Neural cell (in vitro differentiated cells): ENCODE measurements around the gene ACP6. TPM values are rescaled to one million over a fixed set of nuclear protein-coding genes. Genes with fewer than 3 reads are reported as not detected.

Experiments
- H2AFZ ChIP-seq: fragments of 200-600, 300-800 bp; sonication (generic), shearing (Covaris generic); 2 replicates; pipeline ENCODE4 v1.6.0; 2014; ENCODE audit warnings: low read depth, mild to moderate bottlenecking, antibody characterized with exemption, low read length, moderate library complexity
- H3F3A ChIP-seq: fragments of 200-600 bp; shearing (Covaris generic); 2 replicates; pipeline ENCODE4 v1.6.1; 2016; ENCODE audit warnings: mild to moderate bottlenecking, moderate library complexity, mixed read lengths, antibody characterized with exemption, low read length; ENCODE audit not compliant: insufficient read depth, poor library complexity, severe bottlenecking
- H3K27ac ChIP-seq: fragments of 200-600, 300-800 bp; sonication (generic), shearing (Covaris generic); 2 replicates; pipeline ENCODE4 v1.5.1; 2014; ENCODE audit warnings: mild to moderate bottlenecking, low read length, moderate library complexity
- H3K27me3 ChIP-seq: fragments of 300-800, 200-600 bp; sonication (generic), shearing (Covaris generic); 2 replicates; pipeline ENCODE4 v1.6.0; 2014; ENCODE audit warnings: mild to moderate bottlenecking, low read depth, low read length, moderate library complexity; ENCODE audit not compliant: insufficient read depth
- H3K36me3 ChIP-seq: fragments of 300-800, 200-600 bp; sonication (generic), shearing (Covaris generic); 2 replicates; pipeline ENCODE4 v1.5.1; 2014; ENCODE audit warnings: mild to moderate bottlenecking, antibody characterized with exemption, low read length, moderate library complexity; ENCODE audit not compliant: insufficient read depth
- H3K4me2 ChIP-seq: fragments of 300-800, 200-600 bp; sonication (generic), shearing (Covaris generic); 2 replicates; pipeline ENCODE4 v1.6.0; 2014; ENCODE audit warnings: mild to moderate bottlenecking, low read length
- H3K4me3 ChIP-seq: fragments of 300-800, 200-600 bp; sonication (generic), shearing (Covaris generic); 2 replicates; pipeline ENCODE4 v1.5.1; 2014; ENCODE audit warnings: mild to moderate bottlenecking, low read length, moderate library complexity
- H3K79me2 ChIP-seq: fragments of 200-600 bp; shearing (Covaris generic); replicated peaks from 2 replicates; pipeline ENCODE4 v1.6.0; 2014; ENCODE audit warnings: mild to moderate bottlenecking, low read length, moderate library complexity; ENCODE audit not compliant: insufficient read depth
- H3K9ac ChIP-seq: fragments of 300-800, 200-600 bp; sonication (generic), shearing (Covaris generic); 2 replicates; pipeline ENCODE4 v1.6.1; 2016; ENCODE audit warnings: mild to moderate bottlenecking, low read length, mixed read lengths
- H3K9me2 ChIP-seq: fragments of 200-600 bp; shearing (Covaris generic); 2 replicates; pipeline ENCODE4 v1.6.1; 2016; ENCODE audit warnings: mild to moderate bottlenecking, low read length, mixed read lengths; ENCODE audit not compliant: insufficient read depth
- H3K9me3 ChIP-seq: fragments of 200-600, 300-800 bp; sonication (generic), shearing (Covaris generic); 2 replicates; pipeline ENCODE4 v1.6.1; 2016; ENCODE audit warnings: mild to moderate bottlenecking, mixed run types, low read length, moderate library complexity, mixed read lengths
- H4K20me1 ChIP-seq: fragments of 200-600 bp; shearing (Covaris generic); 2 replicates; pipeline ENCODE4 v1.6.1; 2016; ENCODE audit warnings: mild to moderate bottlenecking, mixed run types; ENCODE audit not compliant: insufficient read depth
- EP300 ChIP-seq: fragments of 450-650 bp; conservative IDR thresholded peaks from 2 replicates; pipeline ENCODE4 v1.6.1; 2014; ENCODE audit warnings: antibody characterized with exemption, mild to moderate bottlenecking, moderate library complexity; ENCODE audit not compliant: poor library complexity, severe bottlenecking
- EZH2 ChIP-seq: fragments of 200-600, 300-800 bp; shearing (Covaris generic), sonication (generic); IDR thresholded peaks from 2 replicates; pipeline ENCODE4 v1.6.1; 2014; ENCODE audit warnings: antibody characterized with exemption, low read length, borderline replicate concordance, mild to moderate bottlenecking; ENCODE audit not compliant: insufficient read depth, poor library complexity, severe bottlenecking
- MXI1 ChIP-seq: fragments of 450-650 bp; conservative IDR thresholded peaks from 2 replicates; pipeline ENCODE4 v1.6.1; 2014; ENCODE audit warnings: antibody characterized with exemption, mild to moderate bottlenecking; ENCODE audit not compliant: poor library complexity, severe bottlenecking
- RAD21 ChIP-seq: fragments of 450-650 bp; conservative IDR thresholded peaks from 2 replicates; pipeline ENCODE4 v1.6.1; 2014; ENCODE audit warnings: antibody characterized with exemption, mild to moderate bottlenecking, moderate library complexity
- SMC3 ChIP-seq: fragments of 450-650 bp; conservative IDR thresholded peaks from 2 replicates; pipeline ENCODE4 v1.6.1; 2014; ENCODE audit warnings: antibody characterized with exemption, mild to moderate bottlenecking, moderate library complexity; ENCODE audit not compliant: poor library complexity
- TAF1 ChIP-seq: IDR thresholded peaks from 2 replicates; pipeline ENCODE4 v1.6.1; 2012; ENCODE audit warnings: low read depth
- polyA plus RNA-seq: library from polyadenylated mRNA; depleted of rRNA; stranded (reverse); fragments of >200 nt; gene quantifications from 2 replicates; pipeline ENCODE4 v1.2.3, GENCODE V29; 2014
- TF ChIP-seq, protein P1 (sequence below): IDR thresholded peaks from 2 replicates; pipeline ENCODE4 v1.6.1; 2012; ENCODE audit warnings: borderline replicate concordance
- TF ChIP-seq, protein P2 (sequence below): fragments of 450-650 bp; IDR thresholded peaks from 2 replicates; pipeline ENCODE4 v1.5.1; 2014; ENCODE audit warnings: antibody characterized with exemption, mild to moderate bottlenecking, moderate library complexity; ENCODE audit not compliant: poor library complexity, severe bottlenecking

Gene ACP6
- polyA plus RNA-seq, 1 donor from 2014 or later, result 2.9 TPM

DNA sequence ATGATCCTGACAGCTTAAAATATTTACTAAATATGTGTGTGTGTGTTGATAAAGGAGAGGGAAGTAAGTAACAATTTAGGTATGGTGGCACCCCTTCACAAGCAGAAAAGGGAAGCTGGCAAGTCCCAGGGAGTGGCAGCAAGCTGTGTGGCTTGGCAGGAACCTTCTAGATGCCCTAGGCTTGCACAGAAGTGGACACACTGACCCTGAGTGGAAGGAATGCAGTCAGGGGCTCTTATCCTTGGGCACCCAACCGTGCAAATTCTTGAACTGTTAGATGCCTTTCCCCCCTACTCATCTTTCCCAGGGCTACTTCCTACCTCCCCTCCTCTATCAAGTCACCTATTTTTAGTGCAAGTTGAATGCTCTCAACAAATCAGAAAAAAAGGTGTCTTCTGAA lies 18.9 kb downstream of the ACP6 start:
- Histone ChIP-seq H3K9me2 (no peaks in the 10 kb centered on the region), H4K20me1 (no peaks in the 10 kb centered on the region), H3K9ac (no peak overlapping the region), H2AFZ (no peak overlapping the region), H3K27ac (no peak overlapping the region), H3K27me3 (no peaks in the 10 kb centered on the region), H3F3A (no peaks in the 10 kb centered on the region), H3K4me3 (no peak overlapping the region), H3K4me2 (no peak overlapping the region), H3K36me3 (no peaks in the 10 kb centered on the region), H3K9me3 (no peaks in the 10 kb centered on the region), H3K79me2 (no peaks in the 10 kb centered on the region)
- TF ChIP-seq TAF1, result no peak

DNA sequence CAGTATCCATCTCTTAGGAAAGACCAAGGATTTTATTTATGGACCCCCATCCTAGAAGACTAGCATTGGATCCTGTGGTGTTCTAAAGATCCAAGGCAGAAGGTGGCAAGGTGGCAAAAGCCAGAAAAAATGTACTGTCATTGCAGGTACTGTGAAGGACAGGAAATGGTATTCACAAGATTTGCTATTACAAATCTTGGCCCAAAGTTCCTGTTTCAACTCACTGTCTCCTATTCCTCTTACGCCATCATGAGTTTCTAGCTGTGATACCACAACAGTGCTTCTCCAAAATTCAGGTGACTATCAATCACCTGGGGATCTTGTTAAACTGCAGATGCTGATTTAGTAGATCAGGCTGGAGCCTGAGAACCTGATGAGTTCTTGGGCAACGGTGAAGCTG lies 21.4 kb downstream of the ACP6 start:
- H3K9me3 ChIP-seq, result no peaks in the 10 kb centered on the region
- no peak overlapping the region for H3K9ac ChIP-seq
- no peaks in the 10 kb centered on the region for H3K36me3 ChIP-seq
- TF ChIP-seq RAD21 (no peak), SMC3 (no peak), EZH2 (no peak), EP300 (no peak), TAF1 (no peak), MXI1 (no peak)
- TF ChIP-seq, protein P1, sequence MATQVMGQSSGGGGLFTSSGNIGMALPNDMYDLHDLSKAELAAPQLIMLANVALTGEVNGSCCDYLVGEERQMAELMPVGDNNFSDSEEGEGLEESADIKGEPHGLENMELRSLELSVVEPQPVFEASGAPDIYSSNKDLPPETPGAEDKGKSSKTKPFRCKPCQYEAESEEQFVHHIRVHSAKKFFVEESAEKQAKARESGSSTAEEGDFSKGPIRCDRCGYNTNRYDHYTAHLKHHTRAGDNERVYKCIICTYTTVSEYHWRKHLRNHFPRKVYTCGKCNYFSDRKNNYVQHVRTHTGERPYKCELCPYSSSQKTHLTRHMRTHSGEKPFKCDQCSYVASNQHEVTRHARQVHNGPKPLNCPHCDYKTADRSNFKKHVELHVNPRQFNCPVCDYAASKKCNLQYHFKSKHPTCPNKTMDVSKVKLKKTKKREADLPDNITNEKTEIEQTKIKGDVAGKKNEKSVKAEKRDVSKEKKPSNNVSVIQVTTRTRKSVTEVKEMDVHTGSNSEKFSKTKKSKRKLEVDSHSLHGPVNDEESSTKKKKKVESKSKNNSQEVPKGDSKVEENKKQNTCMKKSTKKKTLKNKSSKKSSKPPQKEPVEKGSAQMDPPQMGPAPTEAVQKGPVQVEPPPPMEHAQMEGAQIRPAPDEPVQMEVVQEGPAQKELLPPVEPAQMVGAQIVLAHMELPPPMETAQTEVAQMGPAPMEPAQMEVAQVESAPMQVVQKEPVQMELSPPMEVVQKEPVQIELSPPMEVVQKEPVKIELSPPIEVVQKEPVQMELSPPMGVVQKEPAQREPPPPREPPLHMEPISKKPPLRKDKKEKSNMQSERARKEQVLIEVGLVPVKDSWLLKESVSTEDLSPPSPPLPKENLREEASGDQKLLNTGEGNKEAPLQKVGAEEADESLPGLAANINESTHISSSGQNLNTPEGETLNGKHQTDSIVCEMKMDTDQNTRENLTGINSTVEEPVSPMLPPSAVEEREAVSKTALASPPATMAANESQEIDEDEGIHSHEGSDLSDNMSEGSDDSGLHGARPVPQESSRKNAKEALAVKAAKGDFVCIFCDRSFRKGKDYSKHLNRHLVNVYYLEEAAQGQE, result no peak
- TF ChIP-seq, protein P2, sequence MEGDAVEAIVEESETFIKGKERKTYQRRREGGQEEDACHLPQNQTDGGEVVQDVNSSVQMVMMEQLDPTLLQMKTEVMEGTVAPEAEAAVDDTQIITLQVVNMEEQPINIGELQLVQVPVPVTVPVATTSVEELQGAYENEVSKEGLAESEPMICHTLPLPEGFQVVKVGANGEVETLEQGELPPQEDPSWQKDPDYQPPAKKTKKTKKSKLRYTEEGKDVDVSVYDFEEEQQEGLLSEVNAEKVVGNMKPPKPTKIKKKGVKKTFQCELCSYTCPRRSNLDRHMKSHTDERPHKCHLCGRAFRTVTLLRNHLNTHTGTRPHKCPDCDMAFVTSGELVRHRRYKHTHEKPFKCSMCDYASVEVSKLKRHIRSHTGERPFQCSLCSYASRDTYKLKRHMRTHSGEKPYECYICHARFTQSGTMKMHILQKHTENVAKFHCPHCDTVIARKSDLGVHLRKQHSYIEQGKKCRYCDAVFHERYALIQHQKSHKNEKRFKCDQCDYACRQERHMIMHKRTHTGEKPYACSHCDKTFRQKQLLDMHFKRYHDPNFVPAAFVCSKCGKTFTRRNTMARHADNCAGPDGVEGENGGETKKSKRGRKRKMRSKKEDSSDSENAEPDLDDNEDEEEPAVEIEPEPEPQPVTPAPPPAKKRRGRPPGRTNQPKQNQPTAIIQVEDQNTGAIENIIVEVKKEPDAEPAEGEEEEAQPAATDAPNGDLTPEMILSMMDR, result no peak
- no peaks in the 10 kb centered on the region for H3K27me3 ChIP-seq
- H3K79me2 ChIP-seq, result no peaks in the 10 kb centered on the region
- H4K20me1 ChIP-seq, result no peaks in the 10 kb centered on the region
- no peak overlapping the region for H3K27ac ChIP-seq
- no peak overlapping the region for H3K4me3 ChIP-seq
- no peak overlapping the region for H2AFZ ChIP-seq
- H3K4me2 ChIP-seq, result no peak overlapping the region
- no peaks in the 10 kb centered on the region for H3K9me2 ChIP-seq
- no peaks in the 10 kb centered on the region for H3F3A ChIP-seq
